Gastroesophageal sphincter (tissue), 4 donors: Measurements from ENCODE around the gene SLC47A2. TPM values are rescaled to one million over a fixed set of nuclear protein-coding genes. Genes with fewer than 3 reads are reported as not detected.

Source experiments
- ATAC-seq: fragments of 150-250 bp; one replicate; pipeline ENCODE4 v1.9.1; 2016; ENCODE audit warnings: mild to moderate bottlenecking, moderate library complexity
- H3K27ac ChIP-seq, 4 donors: fragments of 200-600 bp; sonication (generic) in 3 of 4; 1 replicate in 3 of 4; 2 replicates in 1 of 4; pipeline ENCODE4 v1.5.1; 2016 to 2019
- H3K27me3 ChIP-seq: fragments of 200-600 bp; sonication (generic); one replicate; pipeline ENCODE4 v1.5.1; 2019
- H3K36me3 ChIP-seq, 2 donors: fragments of 200-600 bp; sonication (generic); one replicate each; pipeline ENCODE4 v1.5.1; 2019; ENCODE audit warnings: control low read depth in 1 of 2
- H3K4me1 ChIP-seq, 3 donors: fragments of 200-600 bp; sonication (generic); 1 replicate in 2 of 3; 2 replicates in 1 of 3; pipeline ENCODE4 v1.5.1; 2016 to 2019; ENCODE audit warnings: control low read depth in 2 of 3
- H3K4me3 ChIP-seq, 2 donors: fragments of 200-600 bp; sonication (generic); one replicate each; pipeline ENCODE4 v1.5.1; 2019; ENCODE audit warnings: mild to moderate bottlenecking in 1 of 2, moderate library complexity in 1 of 2
- H3K9me3 ChIP-seq, 3 donors: fragments of 200-600 bp; sonication (generic); one replicate each; pipeline ENCODE4 v1.5.1; 2017 to 2019; ENCODE audit warnings: control low read depth in 2 of 3
- CTCF ChIP-seq, 4 experiments: fragments of 200-600 bp in 2 of 4; fragments of 450-650 bp in 2 of 4; sonication (generic) in 1 of 4; IDR thresholded peaks; one replicate each; pipeline ENCODE4 v1.5.1; 2017 to 2019; ENCODE audit warnings: antibody characterized with exemption in 4 of 4, mild to moderate bottlenecking in 2 of 4, moderate library complexity in 2 of 4
- EP300 ChIP-seq: sonication (generic); formaldehyde crosslinking; IDR thresholded peaks from one replicate; pipeline ENCODE4 v1.6.1; 2017; ENCODE audit warnings: antibody characterized with exemption, mild to moderate bottlenecking
- POLR2A ChIP-seq, 2 donors: fragments of 450-650 bp; IDR thresholded peaks; one replicate each; pipeline ENCODE4 v1.6.1; 2017; ENCODE audit warnings: antibody characterized with exemption in 2 of 2, mild to moderate bottlenecking in 2 of 2, moderate library complexity in 1 of 2
- POLR2AphosphoS5 ChIP-seq: sonication (generic); formaldehyde crosslinking; IDR thresholded peaks from one replicate; pipeline ENCODE4 v1.6.1; 2017; ENCODE audit warnings: antibody characterized with exemption
- WGBS, 2 donors: methylation state at CpG; one replicate each; pipeline ENCODE4 v1.1.5; 2018; ENCODE audit warnings: low coverage in 1 of 2; 5-methylcytosine and 5-hydroxymethylcytosine counted together
- total RNA-seq, 4 donors: library from RNA; depleted of rRNA; stranded (reverse); fragments of >200 nt; gene quantifications; one replicate each; pipeline ENCODE4 v1.1.0, GENCODE V29; 2016

The SLC47A2 gene
- total RNA-seq, 4 donors from 2014 or later = not detected

- H3K4me1 ChIP-seq = peaks cover 0 to 15% (median 5%) of the 10 kb centered on the region in 3 donors
- no peaks in the 10 kb centered on the region for H3K9me3 ChIP-seq
- no peaks in the 10 kb centered on the region for H3K27me3 ChIP-seq
- WGBS, 2 donors = 100% methylated on average over 1 of the region's 5 CpGs; no CpG with 5 or more reads in 1 of the 2 donors
- no peak for ATAC-seq
- H3K36me3 ChIP-seq = no peaks in the 10 kb centered on the region
- H3K4me3 ChIP-seq = no peak overlapping the region
- H3K27ac ChIP-seq = no peak overlapping the region
- no peak for TF ChIP-seq CTCF (IDR thresholded peaks at IDR 0.05)
- TF ChIP-seq EP300 = no peak
- TF ChIP-seq POLR2AphosphoS5 = no peak
- no peak for TF ChIP-seq POLR2A (IDR thresholded peaks at IDR 0.05)
These were observed 3.8 kb upstream of the SLC47A2 start for GRCh38 chr17:19720210-19720475.

DNA sequence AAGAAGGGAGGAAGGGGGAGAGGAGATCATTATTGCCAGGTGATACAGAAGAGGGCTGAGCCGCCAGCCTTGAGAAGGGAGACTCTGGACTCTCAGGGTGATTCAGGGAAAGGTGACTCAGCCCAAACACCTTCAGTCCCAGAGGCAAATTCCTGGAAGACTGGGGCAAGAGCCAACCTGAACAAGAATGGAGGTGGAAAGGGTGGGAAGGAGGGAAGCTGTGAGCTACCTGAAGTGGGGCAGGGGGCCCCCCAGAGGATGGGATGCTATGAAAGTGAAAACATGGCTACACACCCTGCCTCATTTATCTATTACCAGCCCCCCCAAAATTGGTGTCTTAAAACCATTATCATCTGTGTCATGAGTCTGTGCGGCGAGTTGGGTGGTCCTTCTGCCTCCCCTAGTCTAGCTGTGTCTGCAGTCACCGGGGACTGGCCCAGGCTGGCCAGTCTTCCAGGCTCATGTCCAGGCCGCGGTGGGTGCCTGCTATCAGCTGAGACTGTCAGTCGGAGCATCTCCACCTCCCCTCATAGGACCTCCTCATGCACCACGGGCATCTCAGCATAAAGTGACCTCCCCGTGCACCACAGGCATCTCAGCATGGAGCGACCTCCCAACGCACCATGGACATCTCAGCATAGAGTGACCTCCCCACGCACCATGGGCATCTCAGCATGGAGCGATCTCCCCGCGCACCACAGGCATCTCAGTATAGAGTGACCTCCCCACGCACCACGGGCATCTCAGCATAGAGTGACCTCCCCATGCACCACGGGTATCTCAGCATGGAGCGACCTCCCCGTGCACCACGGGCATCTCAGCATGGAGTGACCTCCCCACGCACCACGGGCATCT, 3.2 kb upstream of the SLC47A2 start:
- ATAC-seq = no peak
- Histone ChIP-seq H3K27ac (no peak overlapping the region), H3K4me3 (no peak overlapping the region), H3K9me3 (no peaks in the 10 kb centered on the region), H3K4me1 (peaks cover 0 to 14% (median 5%) of the 10 kb centered on the region in 3 donors), H3K36me3 (no peaks in the 10 kb centered on the region), H3K27me3 (no peaks in the 10 kb centered on the region)
- TF ChIP-seq POLR2AphosphoS5 (no peak), EP300 (no peak), POLR2A (IDR thresholded peaks at IDR 0.05) (no peak), CTCF (IDR thresholded peaks at IDR 0.05) (no peak)
- WGBS, 2 donors = 87% methylated on average over 7 of the region's 23 CpGs; no CpG with 5 or more reads in 1 of the 2 donors

GRCh38 chr17:19718613-19719354, 2.4 kb upstream of the SLC47A2 start:
- TF ChIP-seq POLR2AphosphoS5 (no peak), CTCF (IDR thresholded peaks at IDR 0.05) (no peak), EP300 (no peak), POLR2A (IDR thresholded peaks at IDR 0.05) (no peak)
- Histone ChIP-seq H3K36me3 (no peaks in the 10 kb centered on the region), H3K27me3 (no peaks in the 10 kb centered on the region), H3K27ac (no peak overlapping the region), H3K4me1 (peaks cover 0 to 6% (median 5%) of the 10 kb centered on the region in 3 donors), H3K4me3 (no peak overlapping the region), H3K9me3 (no peaks in the 10 kb centered on the region)
- no peak for ATAC-seq
- 64 to 93% methylated on average over 2 to 3 of the region's 18 CpGs for WGBS, 2 donors

- Histone ChIP-seq H3K4me3 (no peak overlapping the region), H3K4me1 (peaks cover 0 to 5% (median 5%) of the 10 kb centered on the region in 3 donors), H3K27me3 (no peaks in the 10 kb centered on the region), H3K36me3 (no peaks in the 10 kb centered on the region), H3K27ac (no peak overlapping the region), H3K9me3 (no peaks in the 10 kb centered on the region)
- no peak for ATAC-seq
- WGBS, 2 donors = 63 to 75% methylated on average over 7 to 9 of the region's 12 CpGs
- TF ChIP-seq POLR2A (IDR thresholded peaks at IDR 0.05) = no peak
- TF ChIP-seq CTCF (IDR thresholded peaks at IDR 0.05) = no peak
- TF ChIP-seq EP300 = no peak
- no peak for TF ChIP-seq POLR2AphosphoS5
These were observed 1.7 kb upstream of the SLC47A2 start for GRCh38 chr17:19718041-19718612.
